Ishikawa (cell line): Measurements from ENCODE around the gene NAPEPLD.

Source experiments
- CEBPB ChIP-seq: IDR thresholded peaks from 2 replicates; pipeline ENCODE4 v1.6.1; 2012
- CREB1 ChIP-seq: IDR thresholded peaks from 2 replicates; pipeline ENCODE4 v1.6.1; 2012; ENCODE audit warnings: low read depth
- EGR1 ChIP-seq: IDR thresholded peaks from 2 replicates; pipeline ENCODE4 v1.6.1; 2012
- EP300 ChIP-seq: IDR thresholded peaks from 2 replicates; pipeline ENCODE4 v1.6.1; 2012; ENCODE audit warnings: borderline replicate concordance
- FOXM1 ChIP-seq: IDR thresholded peaks from 2 replicates; pipeline ENCODE4 v1.6.1; 2012; ENCODE audit warnings: low read depth, borderline replicate concordance
- NFIC ChIP-seq: IDR thresholded peaks from 2 replicates; pipeline ENCODE4 v1.6.1; 2012
- RAD21 ChIP-seq: IDR thresholded peaks from 2 replicates; pipeline ENCODE4 v1.6.1; 2012; ENCODE audit warnings: low read depth
- TAF1 ChIP-seq: IDR thresholded peaks from 2 replicates; pipeline ENCODE4 v1.6.1; 2012; ENCODE audit warnings: low read depth, mild to moderate bottlenecking
- TCF12 ChIP-seq: IDR thresholded peaks from 2 replicates; pipeline ENCODE4 v1.6.1; 2012; ENCODE audit warnings: low read depth
- TEAD4 ChIP-seq: IDR thresholded peaks from 2 replicates; pipeline ENCODE4 v1.6.1; 2012
- USF1 ChIP-seq: IDR thresholded peaks from 2 replicates; pipeline ENCODE4 v1.6.1; 2012
- YY1 ChIP-seq: IDR thresholded peaks from 2 replicates; pipeline ENCODE4 v1.6.1; 2012; ENCODE audit warnings: low read depth
- ZBTB7A ChIP-seq: IDR thresholded peaks from 2 replicates; pipeline ENCODE4 v1.6.1; 2012; ENCODE audit warnings: low read depth
- TF ChIP-seq, protein P1 (sequence below): IDR thresholded peaks from 2 replicates; pipeline ENCODE4 v1.6.1; 2012
- TF ChIP-seq, protein P2 (sequence below): IDR thresholded peaks from 2 replicates; pipeline ENCODE4 v1.6.1; 2012; ENCODE audit warnings: low read depth, mild to moderate bottlenecking

NAPEPLD gene

DNA sequence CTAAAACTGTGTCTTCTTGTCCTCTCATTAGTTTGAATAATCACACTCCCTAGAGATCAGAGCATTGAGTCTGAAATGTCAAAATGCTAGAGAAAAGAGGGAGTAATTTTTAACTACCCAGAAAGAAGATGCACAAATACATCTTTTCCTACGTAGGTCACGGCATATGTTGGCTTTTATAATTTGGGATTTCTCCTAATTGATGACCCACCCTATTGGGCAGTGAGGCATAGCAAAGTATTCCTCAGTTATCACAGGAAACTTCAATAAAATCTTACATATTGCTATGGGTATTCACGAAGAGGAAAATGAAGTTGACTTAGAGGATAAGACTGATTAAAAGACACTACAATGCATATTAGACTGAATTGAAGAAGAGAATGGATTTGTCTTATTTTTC lies 48.6 kb downstream of the NAPEPLD start:
- TF ChIP-seq TEAD4 (no peak), EP300 (no peak), EGR1 (no peak)

- TF ChIP-seq TEAD4 (no peak), EGR1 (no peak), RAD21 (no peak), YY1 (no peak), EP300 (no peak), CEBPB (no peak), ZBTB7A (no peak), TCF12 (no peak), FOXM1 (no peak), CREB1 (no peak), TAF1 (no peak), USF1 (no peak), NFIC (no peak)
- TF ChIP-seq, protein P1, sequence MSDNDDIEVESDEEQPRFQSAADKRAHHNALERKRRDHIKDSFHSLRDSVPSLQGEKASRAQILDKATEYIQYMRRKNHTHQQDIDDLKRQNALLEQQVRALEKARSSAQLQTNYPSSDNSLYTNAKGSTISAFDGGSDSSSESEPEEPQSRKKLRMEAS = no peak
- TF ChIP-seq, protein P2, sequence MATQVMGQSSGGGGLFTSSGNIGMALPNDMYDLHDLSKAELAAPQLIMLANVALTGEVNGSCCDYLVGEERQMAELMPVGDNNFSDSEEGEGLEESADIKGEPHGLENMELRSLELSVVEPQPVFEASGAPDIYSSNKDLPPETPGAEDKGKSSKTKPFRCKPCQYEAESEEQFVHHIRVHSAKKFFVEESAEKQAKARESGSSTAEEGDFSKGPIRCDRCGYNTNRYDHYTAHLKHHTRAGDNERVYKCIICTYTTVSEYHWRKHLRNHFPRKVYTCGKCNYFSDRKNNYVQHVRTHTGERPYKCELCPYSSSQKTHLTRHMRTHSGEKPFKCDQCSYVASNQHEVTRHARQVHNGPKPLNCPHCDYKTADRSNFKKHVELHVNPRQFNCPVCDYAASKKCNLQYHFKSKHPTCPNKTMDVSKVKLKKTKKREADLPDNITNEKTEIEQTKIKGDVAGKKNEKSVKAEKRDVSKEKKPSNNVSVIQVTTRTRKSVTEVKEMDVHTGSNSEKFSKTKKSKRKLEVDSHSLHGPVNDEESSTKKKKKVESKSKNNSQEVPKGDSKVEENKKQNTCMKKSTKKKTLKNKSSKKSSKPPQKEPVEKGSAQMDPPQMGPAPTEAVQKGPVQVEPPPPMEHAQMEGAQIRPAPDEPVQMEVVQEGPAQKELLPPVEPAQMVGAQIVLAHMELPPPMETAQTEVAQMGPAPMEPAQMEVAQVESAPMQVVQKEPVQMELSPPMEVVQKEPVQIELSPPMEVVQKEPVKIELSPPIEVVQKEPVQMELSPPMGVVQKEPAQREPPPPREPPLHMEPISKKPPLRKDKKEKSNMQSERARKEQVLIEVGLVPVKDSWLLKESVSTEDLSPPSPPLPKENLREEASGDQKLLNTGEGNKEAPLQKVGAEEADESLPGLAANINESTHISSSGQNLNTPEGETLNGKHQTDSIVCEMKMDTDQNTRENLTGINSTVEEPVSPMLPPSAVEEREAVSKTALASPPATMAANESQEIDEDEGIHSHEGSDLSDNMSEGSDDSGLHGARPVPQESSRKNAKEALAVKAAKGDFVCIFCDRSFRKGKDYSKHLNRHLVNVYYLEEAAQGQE = no peak
These were observed 51.9 kb downstream of the NAPEPLD start for GRCh38 chr7:103097041-103097440.

- TF ChIP-seq CREB1 (no peak), CEBPB (no peak), RAD21 (no peak), TAF1 (no peak), ZBTB7A (no peak), YY1 (no peak), TEAD4 (no peak), NFIC (no peak), TCF12 (no peak), EGR1 (no peak)
- TF ChIP-seq, protein P1 = no peak
- TF ChIP-seq, protein P2 = no peak
These were observed 54.8 kb downstream of the NAPEPLD start for GRCh38 chr7:103094102-103094501.

GRCh38 chr7:103093429-103093828 lies 55.5 kb downstream of the NAPEPLD start:
- no peak for TF ChIP-seq TCF12
- TF ChIP-seq NFIC = no peak
- no peak for TF ChIP-seq YY1

- no peak for TF ChIP-seq NFIC
- no peak for TF ChIP-seq EP300
- no peak for TF ChIP-seq ZBTB7A
- TF ChIP-seq TAF1 = no peak
- no peak for TF ChIP-seq TCF12
- no peak for TF ChIP-seq TEAD4
- TF ChIP-seq, protein P2 = no peak
- no peak for TF ChIP-seq FOXM1
- no peak for TF ChIP-seq CEBPB
- no peak for TF ChIP-seq USF1
- no peak for TF ChIP-seq YY1
- TF ChIP-seq, protein P1 = no peak
- TF ChIP-seq CREB1 = no peak
- no peak for TF ChIP-seq RAD21
These were observed 65.7 kb downstream of the NAPEPLD start for GRCh38 chr7:103083210-103083609.
